NCI-H446 (cell line): ENCODE results near the gene P4HA3.
"Not testable (repeated sequence)": the region's sequence is repeated elsewhere in the genome, so short reads cannot be mapped to it uniquely, and the experiment has no call there.

Experiments
- DNase-seq, 2 experiments: peaks; one replicate each; lab custom pipeline; 2025; lab: John Stamatoyannopoulos, UW

Gene P4HA3

GRCh38 chr11:74311352-74311926, at the start of gene P4HA3:
Gene P4HA3 (minus strand): TSS chr11:74311640. CDS start chr11:74311611, 29 bp downstream.
- DNase-seq: no peak

GRCh38 chr11:74357449-74357848, 46.0 kb upstream of the P4HA3 start:
- no peak for DNase-seq

GRCh38 chr11:74355626-74356025, 44.2 kb upstream of the P4HA3 start:
- no peak for DNase-seq

- no peak for DNase-seq
Measured at GRCh38 chr11:74354036-74354435, 42.6 kb upstream of the P4HA3 start.

- DNase-seq: no peak
Measured at GRCh38 chr11:74347381-74347780, 35.9 kb upstream of the P4HA3 start.

GRCh38 chr11:74345420-74345819, 34.0 kb upstream of the P4HA3 start:
- no peak for DNase-seq

- DNase-seq: no peak
Measured at GRCh38 chr11:74341921-74342320, 30.5 kb upstream of the P4HA3 start.

GRCh38 chr11:74339619-74340018, 28.2 kb upstream of the P4HA3 start:
- DNase-seq: no peak

GRCh38 chr11:74338963-74339362, 27.5 kb upstream of the P4HA3 start:
- DNase-seq: no peak

GRCh38 chr11:74333193-74333592, 21.8 kb upstream of the P4HA3 start:
- no peak for DNase-seq

GRCh38 chr11:74332291-74332690, 20.9 kb upstream of the P4HA3 start:
- no peak for DNase-seq

GRCh38 chr11:74331000-74331399, 19.6 kb upstream of the P4HA3 start:
- not testable (repeated sequence) for DNase-seq

GRCh38 chr11:74330075-74330858, 18.8 kb upstream of the P4HA3 start:
- peak in 1 of 2 experiments; percentile 22 for DNase-seq

- DNase-seq: no peak
Measured at GRCh38 chr11:74327076-74327475, 15.6 kb upstream of the P4HA3 start.

- DNase-seq: no peak
Measured at GRCh38 chr11:74326665-74327064, 15.2 kb upstream of the P4HA3 start.

GRCh38 chr11:74325649-74326645, 14.5 kb upstream of the P4HA3 start:
- peak; percentile 97 to 99 for DNase-seq

GRCh38 chr11:74322667-74323066, 11.2 kb upstream of the P4HA3 start:
- DNase-seq: peak in 1 of 2 experiments; percentile 60

GRCh38 chr11:74321487-74322188, 10.2 kb upstream of the P4HA3 start:
- peak; percentile 90 to 97 for DNase-seq

GRCh38 chr11:74320538-74320937, 9.1 kb upstream of the P4HA3 start:
- DNase-seq: no peak

- DNase-seq: peak in 1 of 2 experiments; percentile 52
Measured at GRCh38 chr11:74319139-74319816, 7.8 kb upstream of the P4HA3 start.
